Common myeloid progenitor, CD34-positive (primary cell): ENCODE measurements around the gene TAS2R13. TPM values are rescaled to one million over a fixed set of nuclear protein-coding genes. Genes with fewer than 3 reads are reported as not detected.
A peak's percentile ranks its signal among the peaks of the same experiment; 100 is the strongest.

ENCODE experiments used
- CTCF ChIA-PET: fragments of 350-600 bp; sonication (Branson Sonifier 250); formaldehyde crosslinking; loops from one replicate; lab custom pipeline; 2021; ENCODE audit warnings: antibody characterized with exemption; lab: Charles Lee
- POLR2A ChIA-PET: fragments of 350-600 bp; sonication (Branson Sonifier 250); formaldehyde crosslinking; loops from one replicate; lab custom pipeline; 2021; ENCODE audit warnings: antibody characterized with exemption; lab: Charles Lee
- DNase-seq, 3 donors: peaks; one replicate each; pipeline versions ENCODE4 v3.0.0 to v3.0.0-alpha.2; 2013
- H3K27ac ChIP-seq, 2 experiments: 1 replicate in 1 of 2; 2 replicates in 1 of 2; pipeline ENCODE4 v1.7.0; 2013; ENCODE audit warnings: inconsistent platforms in 2 of 2, low read length in 2 of 2, mild to moderate bottlenecking in 2 of 2, low read depth in 1 of 2, moderate library complexity in 1 of 2; ENCODE audit not compliant: severe bottlenecking in 2 of 2, insufficient read depth in 1 of 2, poor library complexity in 1 of 2
- H3K27me3 ChIP-seq, 5 experiments: replicated peaks in 2 of 5; 1 replicate in 3 of 5; 2 replicates in 2 of 5; pipeline versions ENCODE4 v1.6.1 to v1.7.0; 2013; ENCODE audit warnings: low read length in 4 of 5, mild to moderate bottlenecking in 2 of 5, moderate library complexity in 2 of 5, inconsistent platforms in 1 of 5; ENCODE audit not compliant: insufficient read depth in 5 of 5, control insufficient read depth in 4 of 5
- H3K36me3 ChIP-seq, 4 experiments: 1 replicate in 2 of 4; 2 replicates in 2 of 4; pipeline versions ENCODE4 v1.6.1 to v1.7.0; 2013; ENCODE audit warnings: low read length in 3 of 4, control low read depth in 1 of 4, mild to moderate bottlenecking in 1 of 4; ENCODE audit not compliant: control insufficient read depth in 4 of 4, insufficient read depth in 4 of 4
- H3K4me1 ChIP-seq, 4 experiments: 1 replicate in 3 of 4; 2 replicates in 1 of 4; pipeline versions ENCODE4 v1.6.1 to v1.7.1; 2013; ENCODE audit warnings: low read length in 3 of 4, mild to moderate bottlenecking in 3 of 4, control low read depth in 1 of 4, inconsistent platforms in 1 of 4, moderate library complexity in 1 of 4; ENCODE audit not compliant: control insufficient read depth in 4 of 4, insufficient read depth in 4 of 4; ENCODE audit errors: control extremely low read depth in 1 of 4
- H3K4me3 ChIP-seq, 7 experiments: 1 replicate in 4 of 7; 2 replicates in 3 of 7; pipeline versions ENCODE4 v1.5.1 to v1.7.0; 2013; ENCODE audit warnings: mild to moderate bottlenecking in 7 of 7, low read length in 6 of 7, moderate library complexity in 6 of 7, inconsistent platforms in 2 of 7, low read depth in 2 of 7, control low read depth in 1 of 7; ENCODE audit not compliant: insufficient read depth in 4 of 7, control insufficient read depth in 1 of 7; ENCODE audit errors: extremely low read depth in 1 of 7
- H3K9me3 ChIP-seq, 5 experiments: 1 replicate in 4 of 5; 2 replicates in 1 of 5; pipeline versions ENCODE4 v1.6.1 to v1.7.1; 2013; ENCODE audit warnings: low read length in 4 of 5, mild to moderate bottlenecking in 2 of 5, inconsistent platforms in 1 of 5, low read depth in 1 of 5, moderate library complexity in 1 of 5; ENCODE audit not compliant: control insufficient read depth in 4 of 5, insufficient read depth in 2 of 5; ENCODE audit errors: control extremely low read depth in 1 of 5
- WGBS: methylation state at CpG from one replicate; pipeline ENCODE4 v1.1.5; 2013; ENCODE audit not compliant: insufficient coverage; 5-methylcytosine and 5-hydroxymethylcytosine counted together
- polyA plus RNA-seq: library from polyadenylated mRNA; unstranded; fragments of 120-200 nt; gene quantifications from one replicate; pipeline ENCODE4 v1.2.1, GENCODE V29; 2013

The TAS2R13 gene
- 0.21 TPM for polyA plus RNA-seq

DNA sequence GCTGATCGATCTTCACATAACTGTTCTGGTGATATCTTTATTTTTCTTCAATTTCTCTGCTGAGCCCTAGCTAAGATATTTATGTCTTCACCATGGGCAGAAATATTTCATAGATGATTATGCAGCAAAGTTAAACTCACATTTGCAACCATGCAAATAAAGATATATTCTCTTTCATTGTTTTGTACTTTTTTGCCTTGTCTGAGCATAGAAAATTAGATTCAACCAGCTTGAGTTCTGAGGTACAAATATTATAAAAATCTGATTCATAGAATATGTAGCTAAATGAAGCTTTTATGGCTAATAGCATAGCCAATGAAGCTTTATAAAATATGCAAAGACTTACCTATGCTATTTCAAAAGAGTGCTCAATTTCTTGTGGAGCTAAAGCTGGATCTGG, at the start of gene TAS2R13:
Gene TAS2R13 (minus strand): TSS at position 101 of the 400 bp plus-strand sequence. CDS start 264 bp downstream, outside the sequence.
- H3K4me3 ChIP-seq: no peak within 1 kb of the TSS
- POLR2A ChIA-PET: no interaction called here
- no CpG with 5 or more reads among the region's 1 CpG for WGBS
- no peak within 1 kb of the TSS for H3K27ac ChIP-seq
- no peaks in the 10 kb centered on the region for H3K4me1 ChIP-seq
- no peak for DNase-seq
- H3K27me3 ChIP-seq: no peaks in the 10 kb centered on the region
- peaks cover 0 to 4% (median 0%) of the 10 kb centered on the region in 4 experiments for H3K36me3 ChIP-seq
- CTCF ChIA-PET: no interaction called here
- H3K9me3 ChIP-seq: peaks cover 0 to 15% (median 0%) of the 10 kb centered on the region in 5 experiments

GRCh38 chr12:10957741-10958140, 48.4 kb upstream of the TAS2R13 start:
- no peak for DNase-seq
- Histone ChIP-seq H3K27me3 (no peaks in the 10 kb centered on the region), H3K27ac (no peak overlapping the region), H3K36me3 (peaks cover 0 to 8% (median 1%) of the 10 kb centered on the region in 4 experiments), H3K4me3 (no peak overlapping the region), H3K9me3 (peaks cover 2 to 35% (median 4%) of the 10 kb centered on the region in 5 experiments), H3K4me1 (peaks cover 0 to 3% (median 0%) of the 10 kb centered on the region in 4 experiments)
- CTCF ChIA-PET: no interaction called here
- POLR2A ChIA-PET: no interaction called here

DNA sequence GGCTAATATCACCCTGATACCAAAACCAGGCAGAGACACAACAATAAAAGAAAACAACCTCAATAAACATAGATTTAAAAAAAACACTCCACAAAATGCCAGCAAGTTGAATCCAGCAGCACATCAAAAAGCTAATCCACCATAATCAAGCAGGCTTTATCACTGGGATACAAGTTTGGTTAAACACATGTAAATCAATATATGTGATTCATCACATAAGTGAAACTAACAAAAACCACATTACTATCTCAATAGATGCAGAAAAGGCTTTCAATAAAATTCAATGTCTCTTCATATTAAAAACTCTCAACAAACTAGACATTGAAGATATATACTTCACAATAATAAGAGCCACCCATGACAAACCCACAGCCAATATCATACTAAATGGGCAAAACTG, 46.7 kb upstream of the TAS2R13 start:
- ChIA-PET POLR2A (no interaction called here), CTCF (interaction anchor here (1.3 kb wide), 1 partner anchor 24 kb away, joined by 3 read pairs; no protein-coding TSS in a partner anchor)
- Histone ChIP-seq H3K36me3 (peaks cover 0 to 8% (median 1%) of the 10 kb centered on the region in 4 experiments), H3K27ac (no peak overlapping the region), H3K4me1 (peaks cover 0 to 3% (median 0%) of the 10 kb centered on the region in 4 experiments), H3K4me3 (no peak overlapping the region), H3K27me3 (no peaks in the 10 kb centered on the region), H3K9me3 (peaks cover 2 to 39% (median 4%) of the 10 kb centered on the region in 5 experiments)
- no peak for DNase-seq

GRCh38 chr12:10952645-10953044, 43.3 kb upstream of the TAS2R13 start:
- H3K27ac ChIP-seq: no peak overlapping the region
- WGBS: 95% methylated on average over 2 of the region's 4 CpGs
- H3K4me1 ChIP-seq: no peaks in the 10 kb centered on the region
- no peaks in the 10 kb centered on the region for H3K27me3 ChIP-seq
- DNase-seq: no peak
- peaks cover 3 to 58% (median 4%) of the 10 kb centered on the region in 5 experiments for H3K9me3 ChIP-seq
- ChIA-PET CTCF (no interaction called here), POLR2A (interaction anchor here (0.6 kb wide), 1 partner anchor 122 kb away, joined by 3 read pairs; no protein-coding TSS in a partner anchor)
- H3K4me3 ChIP-seq: no peak overlapping the region
- peaks cover 0 to 11% (median 3%) of the 10 kb centered on the region in 4 experiments for H3K36me3 ChIP-seq

DNA sequence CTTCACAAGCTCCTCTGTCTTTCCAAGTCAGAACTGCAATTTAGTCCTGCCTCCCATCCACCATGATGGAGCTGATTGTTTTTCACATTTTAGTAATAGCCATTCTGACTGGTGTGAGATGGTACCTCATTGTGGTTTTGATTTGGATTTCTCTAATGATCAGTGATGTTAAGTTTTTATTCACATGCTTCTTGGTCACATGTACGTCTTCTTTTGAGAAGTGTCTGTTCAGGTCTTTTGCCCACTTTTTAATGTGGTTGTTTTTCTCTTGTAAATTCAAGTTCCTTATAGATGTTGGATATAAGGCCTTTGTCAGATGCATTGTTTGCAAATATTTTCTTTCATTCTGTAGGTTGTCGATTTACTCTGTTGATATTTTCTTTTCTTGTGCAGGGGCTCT, 33.8 kb upstream of the TAS2R13 start:
- WGBS: 100% methylated on average over 2 of the region's 2 CpGs
- DNase-seq: no peak
- CTCF ChIA-PET: interaction anchor here (1.3 kb wide), 1 partner anchor 11 kb away, joined by 3 read pairs; no protein-coding TSS in a partner anchor
- POLR2A ChIA-PET: no interaction called here
- Histone ChIP-seq H3K4me1 (peaks cover 0 to 6% (median 0%) of the 10 kb centered on the region in 4 experiments), H3K36me3 (peaks cover 0 to 2% (median 0%) of the 10 kb centered on the region in 4 experiments), H3K27ac (no peak overlapping the region), H3K4me3 (no peak overlapping the region), H3K9me3 (peaks cover 0 to 25% (median 6%) of the 10 kb centered on the region in 5 experiments), H3K27me3 (no peaks in the 10 kb centered on the region)

- Histone ChIP-seq H3K27ac (no peak overlapping the region), H3K9me3 (peaks cover 0 to 14% (median 1%) of the 10 kb centered on the region in 5 experiments), H3K36me3 (peaks cover 0 to 2% (median 0%) of the 10 kb centered on the region in 4 experiments), H3K4me3 (no peak overlapping the region), H3K4me1 (peaks cover 0 to 6% (median 0%) of the 10 kb centered on the region in 4 experiments), H3K27me3 (no peaks in the 10 kb centered on the region)
- DNase-seq: peak in 2 of 3 donors; percentile 13 to 31
- ChIA-PET POLR2A (no interaction called here), CTCF (interaction anchor here (1.3 kb wide), 1 partner anchor 10 kb away, joined by 3 read pairs; no protein-coding TSS in a partner anchor)
- 100% methylated on average over 1 of the region's 4 CpGs for WGBS
Observed at GRCh38 chr12:10941916-10942607, 32.7 kb upstream of the TAS2R13 start.

DNA sequence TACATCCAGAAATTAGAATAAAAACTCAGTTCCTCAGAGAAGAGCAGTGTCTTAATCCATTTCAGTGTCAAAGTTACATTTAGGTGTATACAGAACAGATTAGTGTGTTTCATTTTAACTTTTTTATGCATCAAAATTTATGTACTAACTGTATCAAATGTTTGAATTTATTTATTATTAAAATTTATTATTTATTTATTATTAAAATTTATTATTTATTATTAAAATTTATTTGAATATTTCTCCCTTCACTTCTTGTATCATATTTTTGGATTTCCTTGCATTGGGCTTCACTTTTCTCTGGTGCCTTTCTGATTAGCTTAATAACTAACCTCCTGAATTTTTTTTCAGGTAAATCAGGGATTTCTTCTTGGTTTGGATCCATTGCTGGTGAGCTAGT, 32.0 kb upstream of the TAS2R13 start:
- H3K36me3 ChIP-seq: peaks cover 0 to 2% (median 0%) of the 10 kb centered on the region in 4 experiments
- H3K27me3 ChIP-seq: no peaks in the 10 kb centered on the region
- ChIA-PET POLR2A (no interaction called here), CTCF (no interaction called here)
- DNase-seq: no peak
- H3K4me1 ChIP-seq: peaks cover 0 to 9% (median 0%) of the 10 kb centered on the region in 4 experiments
- H3K4me3 ChIP-seq: no peak overlapping the region
- H3K9me3 ChIP-seq: peaks cover 0 to 8% (median 0%) of the 10 kb centered on the region in 5 experiments
- no peak overlapping the region for H3K27ac ChIP-seq
